HEK293 (cell line): ENCODE data around the gene PATE3.

Source experiments
- ATF2 ChIP-seq: fragments of 450-650 bp; formaldehyde crosslinking; IDR thresholded peaks from 2 replicates; pipeline ENCODE4 v1.5.1; 2016; ENCODE audit warnings: missing biosample characterization, missing genetic modification characterization, low read depth
- YY1 ChIP-seq: fragments of 450-650 bp; formaldehyde crosslinking; IDR thresholded peaks from 2 replicates; pipeline ENCODE4 v1.5.1; 2018; ENCODE audit warnings: missing biosample characterization, missing genetic modification characterization
- ZBTB1 ChIP-seq: fragments of 450-650 bp; formaldehyde crosslinking; IDR thresholded peaks from 2 replicates; pipeline ENCODE4 v1.5.1; 2016; ENCODE audit warnings: missing biosample characterization, missing genetic modification characterization
- ZBTB8A ChIP-seq: fragments of 450-650 bp; formaldehyde crosslinking; IDR thresholded peaks from 2 replicates; pipeline ENCODE4 v1.5.1; 2016; ENCODE audit warnings: missing biosample characterization, missing genetic modification characterization
- ZNF133 ChIP-seq: fragments of 450-650 bp; formaldehyde crosslinking; IDR thresholded peaks from 2 replicates; pipeline ENCODE4 v1.5.1; 2016; ENCODE audit warnings: missing biosample characterization, missing genetic modification characterization
- ZNF184 ChIP-seq: fragments of 450-650 bp; IDR thresholded peaks from 2 replicates; pipeline ENCODE4 v1.5.1; 2018; ENCODE audit warnings: missing biosample characterization, mild to moderate bottlenecking, missing genetic modification characterization
- ZNF292 ChIP-seq: fragments of 450-650 bp; formaldehyde crosslinking; IDR thresholded peaks from 2 replicates; pipeline ENCODE4 v1.5.1; 2016; ENCODE audit warnings: low read depth, missing biosample characterization, missing genetic modification characterization, borderline replicate concordance
- ZNF510 ChIP-seq: fragments of 450-650 bp; formaldehyde crosslinking; IDR thresholded peaks from 2 replicates; pipeline ENCODE4 v1.5.1; 2018; ENCODE audit warnings: mild to moderate bottlenecking, missing genetic modification characterization, missing biosample characterization; ENCODE audit not compliant: insufficient replicate concordance
- ZNF555 ChIP-seq: fragments of 450-650 bp; formaldehyde crosslinking; conservative IDR thresholded peaks from 2 replicates; pipeline ENCODE4 v1.5.1; 2017; ENCODE audit warnings: missing biosample characterization, mild to moderate bottlenecking, missing genetic modification characterization, inconsistent platforms
- ZNF626 ChIP-seq: fragments of 450-650 bp; sonication (Bioruptor Pico); formaldehyde crosslinking; IDR thresholded peaks from 2 replicates; pipeline ENCODE4 v1.5.1; 2018; ENCODE audit warnings: missing biosample characterization, missing genetic modification characterization, inconsistent platforms
- ZNF76 ChIP-seq: fragments of 450-650 bp; formaldehyde crosslinking; IDR thresholded peaks from 2 replicates; pipeline ENCODE4; 2016; ENCODE audit warnings: low read depth, missing biosample characterization, missing genetic modification characterization, borderline replicate concordance
- TF ChIP-seq, protein P1 (sequence below): fragments of 450-650 bp; formaldehyde crosslinking; IDR thresholded peaks from 2 replicates; pipeline ENCODE4 v1.5.1; 2016; ENCODE audit warnings: missing biosample characterization, missing genetic modification characterization
- TF ChIP-seq, protein P2 (sequence below): fragments of 450-650 bp; formaldehyde crosslinking; IDR thresholded peaks from 2 replicates; pipeline ENCODE4 v1.5.1; 2017; ENCODE audit warnings: missing biosample characterization, missing genetic modification characterization

- TF ChIP-seq ZBTB1 (tag by site-specific recombination), result no peak
- no peak for TF ChIP-seq YY1 (tag by site-specific recombination)
- no peak for TF ChIP-seq ZNF626 (tag by site-specific recombination)
- TF ChIP-seq, protein P1, sequence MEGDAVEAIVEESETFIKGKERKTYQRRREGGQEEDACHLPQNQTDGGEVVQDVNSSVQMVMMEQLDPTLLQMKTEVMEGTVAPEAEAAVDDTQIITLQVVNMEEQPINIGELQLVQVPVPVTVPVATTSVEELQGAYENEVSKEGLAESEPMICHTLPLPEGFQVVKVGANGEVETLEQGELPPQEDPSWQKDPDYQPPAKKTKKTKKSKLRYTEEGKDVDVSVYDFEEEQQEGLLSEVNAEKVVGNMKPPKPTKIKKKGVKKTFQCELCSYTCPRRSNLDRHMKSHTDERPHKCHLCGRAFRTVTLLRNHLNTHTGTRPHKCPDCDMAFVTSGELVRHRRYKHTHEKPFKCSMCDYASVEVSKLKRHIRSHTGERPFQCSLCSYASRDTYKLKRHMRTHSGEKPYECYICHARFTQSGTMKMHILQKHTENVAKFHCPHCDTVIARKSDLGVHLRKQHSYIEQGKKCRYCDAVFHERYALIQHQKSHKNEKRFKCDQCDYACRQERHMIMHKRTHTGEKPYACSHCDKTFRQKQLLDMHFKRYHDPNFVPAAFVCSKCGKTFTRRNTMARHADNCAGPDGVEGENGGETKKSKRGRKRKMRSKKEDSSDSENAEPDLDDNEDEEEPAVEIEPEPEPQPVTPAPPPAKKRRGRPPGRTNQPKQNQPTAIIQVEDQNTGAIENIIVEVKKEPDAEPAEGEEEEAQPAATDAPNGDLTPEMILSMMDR (tag by site-specific recombination), result no peak
- no peak for TF ChIP-seq ZNF184
- TF ChIP-seq ZNF133 (tag by site-specific recombination), result no peak
- TF ChIP-seq ZNF76, result no peak
- TF ChIP-seq ZNF292 (tag by site-specific recombination), result no peak
- TF ChIP-seq ZBTB8A (tag by site-specific recombination), result no peak
- TF ChIP-seq ATF2 (tag by site-specific recombination), result no peak
- no peak for TF ChIP-seq ZNF555
- TF ChIP-seq, protein P2, sequence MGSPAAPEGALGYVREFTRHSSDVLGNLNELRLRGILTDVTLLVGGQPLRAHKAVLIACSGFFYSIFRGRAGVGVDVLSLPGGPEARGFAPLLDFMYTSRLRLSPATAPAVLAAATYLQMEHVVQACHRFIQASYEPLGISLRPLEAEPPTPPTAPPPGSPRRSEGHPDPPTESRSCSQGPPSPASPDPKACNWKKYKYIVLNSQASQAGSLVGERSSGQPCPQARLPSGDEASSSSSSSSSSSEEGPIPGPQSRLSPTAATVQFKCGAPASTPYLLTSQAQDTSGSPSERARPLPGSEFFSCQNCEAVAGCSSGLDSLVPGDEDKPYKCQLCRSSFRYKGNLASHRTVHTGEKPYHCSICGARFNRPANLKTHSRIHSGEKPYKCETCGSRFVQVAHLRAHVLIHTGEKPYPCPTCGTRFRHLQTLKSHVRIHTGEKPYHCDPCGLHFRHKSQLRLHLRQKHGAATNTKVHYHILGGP (tag by site-specific recombination), result no peak
- TF ChIP-seq ZNF510 (tag by site-specific recombination), result no peak
Observed at GRCh38 chr11:125756050-125756449, 31.9 kb upstream of the PATE3 start.
